Glutamatergic neuron (in vitro differentiated cells): ENCODE measurements around the gene PDHA1. TPM values are rescaled to one million over a fixed set of nuclear protein-coding genes. Genes with fewer than 3 reads are reported as not detected.
A peak's percentile ranks its signal among the peaks of the same experiment; 100 is the strongest.

Experiments used
- DNase-seq: peaks from one replicate; pipeline ENCODE4 v3.0.0; 2022
- H3K27ac Mint-ChIP-seq: one replicate; pipeline ENCODE4 v1.8.0; 2020; ENCODE audit warnings: mild to moderate bottlenecking, mixed read lengths, inconsistent platforms; ENCODE audit not compliant: unreplicated experiment
- H3K27me3 Mint-ChIP-seq: one replicate; pipeline ENCODE4 v1.8.0; 2020; ENCODE audit warnings: mild to moderate bottlenecking, moderate library complexity, mixed read lengths, inconsistent platforms; ENCODE audit not compliant: unreplicated experiment
- H3K36me3 Mint-ChIP-seq: one replicate; pipeline ENCODE4 v1.8.0; 2020; ENCODE audit warnings: mild to moderate bottlenecking, mixed read lengths, inconsistent platforms; ENCODE audit not compliant: unreplicated experiment
- H3K4me1 Mint-ChIP-seq: one replicate; pipeline ENCODE4 v1.8.0; 2020; ENCODE audit warnings: mild to moderate bottlenecking, low read depth, mixed read lengths, inconsistent platforms; ENCODE audit not compliant: unreplicated experiment
- H3K4me3 Mint-ChIP-seq: one replicate; pipeline ENCODE4 v1.8.0; 2020; ENCODE audit warnings: mild to moderate bottlenecking, mixed read lengths, inconsistent platforms; ENCODE audit not compliant: unreplicated experiment
- H3K9me3 Mint-ChIP-seq: one replicate; pipeline ENCODE4 v1.8.0; 2020; ENCODE audit warnings: mild to moderate bottlenecking, moderate library complexity, mixed read lengths, inconsistent platforms; ENCODE audit not compliant: unreplicated experiment
- long read RNA-seq: library from polyadenylated mRNA; unstranded; transcript quantifications from one replicate; pipeline ENCODE4 v2.0.0, GENCODE V29; 2020; ENCODE audit not compliant: unreplicated experiment
- total RNA-seq: library from RNA; stranded (reverse); fragmentation: NEBNext Ultra II Directional; extraction: Animal tissue kit (Norgen Biotek cat#: 25700); gene quantifications from one replicate; pipeline ENCODE4 v1.2.1, GENCODE V29; 2021; ENCODE audit not compliant: unreplicated experiment
- TF ChIP-seq, protein P1 (sequence below): fragments of 200-600 bp; sonication (generic); IDR thresholded peaks from one replicate; pipeline ENCODE4 v1.5.0; 2021; ENCODE audit not compliant: partially characterized antibody, unreplicated experiment

The PDHA1 gene
- total RNA-seq = 216 TPM
- long read RNA-seq, transcript PDHA1-206 (11 exons, 3,310 nt) = major isoform, 151 of 166 reads
- long read RNA-seq, transcript PDHA1-212 (10 exons, 3,277 nt) = minor isoform, 5 of 166 reads
- long read RNA-seq, partial matches to known transcripts = 1 of 166 reads
- long read RNA-seq, other reads (novel, unspliced or antisense) = 5 of 166 reads

DNA sequence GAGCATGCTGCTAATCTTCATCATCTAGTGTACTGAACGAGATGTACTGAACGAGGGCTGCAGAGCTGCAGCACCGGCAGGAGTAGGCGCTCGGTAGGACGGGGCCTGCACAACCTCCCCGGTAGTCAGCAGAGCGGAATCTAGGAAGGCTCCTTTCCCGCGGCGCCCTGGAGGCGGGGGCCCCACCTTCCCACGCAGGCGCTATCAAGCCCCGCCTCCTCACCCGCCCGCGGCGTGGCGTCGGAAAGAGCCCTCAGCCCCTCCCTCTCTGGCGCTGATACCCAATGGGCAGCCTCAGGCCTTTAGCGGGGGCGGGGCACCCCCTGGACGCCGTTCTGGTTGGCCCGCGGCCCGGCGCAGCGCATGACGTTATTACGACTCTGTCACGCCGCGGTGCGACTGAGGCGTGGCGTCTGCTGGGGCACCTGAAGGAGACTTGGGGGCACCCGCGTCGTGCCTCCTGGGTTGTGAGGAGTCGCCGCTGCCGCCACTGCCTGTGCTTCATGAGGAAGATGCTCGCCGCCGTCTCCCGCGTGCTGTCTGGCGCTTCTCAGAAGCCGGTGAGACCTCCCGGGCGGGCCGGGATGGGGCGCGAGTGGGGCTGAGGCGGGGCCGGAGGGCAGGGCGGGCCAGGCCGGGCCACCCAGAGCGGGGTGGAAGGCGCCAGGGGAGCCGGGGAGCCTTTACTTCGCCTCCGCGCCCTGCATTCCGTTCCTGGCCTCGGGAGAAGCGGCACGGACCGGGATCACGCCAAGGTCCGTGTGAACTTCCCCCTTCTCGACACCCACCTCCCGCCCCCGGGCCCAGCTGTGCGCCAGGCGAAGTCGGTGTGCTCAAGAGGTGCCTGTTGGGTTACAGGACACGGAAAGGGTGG lies at the start of gene PDHA1:
TSS of gene PDHA1 (plus strand) at position 393 of the 874 bp plus-strand sequence. CDS start at position 504, 111 bp downstream.
- TF ChIP-seq, protein P1, sequence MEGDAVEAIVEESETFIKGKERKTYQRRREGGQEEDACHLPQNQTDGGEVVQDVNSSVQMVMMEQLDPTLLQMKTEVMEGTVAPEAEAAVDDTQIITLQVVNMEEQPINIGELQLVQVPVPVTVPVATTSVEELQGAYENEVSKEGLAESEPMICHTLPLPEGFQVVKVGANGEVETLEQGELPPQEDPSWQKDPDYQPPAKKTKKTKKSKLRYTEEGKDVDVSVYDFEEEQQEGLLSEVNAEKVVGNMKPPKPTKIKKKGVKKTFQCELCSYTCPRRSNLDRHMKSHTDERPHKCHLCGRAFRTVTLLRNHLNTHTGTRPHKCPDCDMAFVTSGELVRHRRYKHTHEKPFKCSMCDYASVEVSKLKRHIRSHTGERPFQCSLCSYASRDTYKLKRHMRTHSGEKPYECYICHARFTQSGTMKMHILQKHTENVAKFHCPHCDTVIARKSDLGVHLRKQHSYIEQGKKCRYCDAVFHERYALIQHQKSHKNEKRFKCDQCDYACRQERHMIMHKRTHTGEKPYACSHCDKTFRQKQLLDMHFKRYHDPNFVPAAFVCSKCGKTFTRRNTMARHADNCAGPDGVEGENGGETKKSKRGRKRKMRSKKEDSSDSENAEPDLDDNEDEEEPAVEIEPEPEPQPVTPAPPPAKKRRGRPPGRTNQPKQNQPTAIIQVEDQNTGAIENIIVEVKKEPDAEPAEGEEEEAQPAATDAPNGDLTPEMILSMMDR = no peak
- peaks cover 3% of the 10 kb centered on the region for H3K9me3 Mint-ChIP-seq
- peak; percentile 92 for DNase-seq
- H3K4me3 Mint-ChIP-seq = peak within 1 kb of the TSS; percentile 86
- H3K36me3 Mint-ChIP-seq = no peaks in the 10 kb centered on the region
- H3K27me3 Mint-ChIP-seq = no peaks in the 10 kb centered on the region
- peak within 1 kb of the TSS; percentile 78 for H3K27ac Mint-ChIP-seq
- H3K4me1 Mint-ChIP-seq = no peaks in the 10 kb centered on the region

DNA sequence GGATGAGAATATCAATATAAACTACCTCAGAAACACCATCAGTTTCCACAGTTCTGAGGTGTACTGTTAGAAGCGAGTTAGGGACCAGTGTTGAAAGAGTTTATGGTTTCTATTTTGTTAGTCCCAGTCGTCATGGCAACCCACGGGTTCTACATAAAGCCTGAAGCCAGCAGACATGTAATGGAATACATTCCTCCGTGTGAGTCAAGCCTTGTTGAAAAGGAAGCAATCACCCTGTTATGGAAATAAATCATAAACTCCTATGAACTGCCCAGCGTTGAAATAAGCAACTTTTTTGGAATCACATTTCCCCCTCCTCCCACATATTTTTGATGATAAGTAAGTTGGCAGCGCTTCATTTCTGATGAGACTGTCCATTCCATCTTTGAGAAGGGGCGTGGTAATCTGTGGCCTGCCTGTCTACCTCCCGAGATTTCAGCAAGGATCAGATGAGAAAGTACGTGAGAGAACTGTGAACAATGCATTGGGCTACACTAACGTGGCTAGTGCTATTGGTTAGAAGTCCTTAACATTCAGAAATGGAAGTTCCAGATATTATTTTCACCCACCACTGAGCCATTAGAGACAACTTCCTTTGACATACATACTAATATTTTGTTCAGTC lies 40.4 kb upstream of the PDHA1 start:
- Mint-ChIP-seq H3K27me3 (no peaks in the 10 kb centered on the region), H3K36me3 (no peaks in the 10 kb centered on the region), H3K4me3 (no peak overlapping the region), H3K9me3 (no peaks in the 10 kb centered on the region), H3K4me1 (no peaks in the 10 kb centered on the region), H3K27ac (no peak overlapping the region)
- TF ChIP-seq, protein P1 = no peak
- DNase-seq = no peak

DNA sequence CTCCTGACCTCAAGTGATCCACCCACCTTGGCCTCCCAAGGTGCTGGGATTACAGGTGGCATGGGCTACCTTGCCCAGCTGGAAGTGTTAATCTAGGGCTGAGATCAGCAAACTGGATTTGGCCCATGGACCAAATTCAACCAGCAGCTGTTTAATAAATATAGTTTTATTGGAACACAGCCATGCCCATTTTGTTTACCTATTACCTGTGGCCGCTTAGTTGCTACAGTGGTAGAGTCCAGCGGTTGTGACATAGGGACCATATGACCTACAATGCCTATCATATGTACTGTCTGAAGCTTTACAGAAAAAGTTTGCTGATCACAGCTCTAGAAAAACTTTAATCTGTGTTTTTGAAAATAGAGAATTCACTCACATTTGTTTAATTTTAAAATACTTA lies 17.2 kb upstream of the PDHA1 start:
- H3K9me3 Mint-ChIP-seq = no peaks in the 10 kb centered on the region
- no peaks in the 10 kb centered on the region for H3K4me1 Mint-ChIP-seq
- no peak for DNase-seq
- no peak overlapping the region for H3K4me3 Mint-ChIP-seq
- H3K36me3 Mint-ChIP-seq = no peaks in the 10 kb centered on the region
- peaks cover 4% of the 10 kb centered on the region for H3K27me3 Mint-ChIP-seq
- H3K27ac Mint-ChIP-seq = no peak overlapping the region
- TF ChIP-seq, protein P1 = no peak

DNA sequence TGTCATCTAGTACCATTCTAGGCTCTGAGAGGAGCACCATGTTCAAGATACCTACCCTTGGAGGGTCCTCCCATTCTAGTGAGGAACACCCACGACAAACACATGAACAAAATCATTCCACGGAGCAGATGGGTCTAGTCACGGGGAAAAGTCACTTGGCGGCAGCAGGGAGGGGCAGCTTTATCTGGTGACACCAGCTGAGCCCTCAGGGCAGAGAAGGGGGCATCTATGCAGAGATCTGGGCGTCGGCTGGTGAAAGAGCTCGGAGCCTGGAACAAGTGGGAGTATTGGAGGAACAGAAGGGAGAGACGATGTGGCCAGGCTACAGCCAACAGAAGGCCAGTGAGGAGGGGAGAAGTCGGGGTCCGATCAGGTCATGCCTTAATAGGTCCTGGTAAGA lies 11.9 kb upstream of the PDHA1 start:
- TF ChIP-seq, protein P1 = no peak
- H3K36me3 Mint-ChIP-seq = no peaks in the 10 kb centered on the region
- H3K9me3 Mint-ChIP-seq = peaks cover 3% of the 10 kb centered on the region
- no peak overlapping the region for H3K27ac Mint-ChIP-seq
- peaks cover 2% of the 10 kb centered on the region for H3K4me1 Mint-ChIP-seq
- DNase-seq = no peak
- no peak overlapping the region for H3K4me3 Mint-ChIP-seq
- H3K27me3 Mint-ChIP-seq = no peaks in the 10 kb centered on the region
